Measurements from ENCODE around the gene ELOVL6. TPM values are rescaled to one million over a fixed set of nuclear protein-coding genes. Genes with fewer than 3 reads are reported as not detected.
"Not testable (repeated sequence)": the region's sequence is repeated elsewhere in the genome, so short reads cannot be mapped to it uniquely, and the experiment has no call there.

ELOVL6 gene
- total and polyA plus RNA-seq, 10 of the 15 experiments (the other 5 are each of a cell fraction or from before 2014, with no cell fraction given), result 3.9 to 33.5 (median 8.1) TPM

- TF ChIP-seq ZBED1 (IDR thresholded peaks at IDR 0.05; ENCODE audit: borderline replicate concordance), result peak; percentile 66; the same call in 1 of the 2 replicates
- TF ChIP-seq POLR2A (IDR thresholded peaks at IDR 0.05; ENCODE audit: low read depth, low read length), result peak; percentile 89
- TF ChIP-seq BHLHE40 (IDR thresholded peaks at IDR 0.05; ENCODE audit: borderline replicate concordance in 1 of 2, low read depth in 2 of 2, low read length in 1 of 2), result no peak; a peak in 1 of 4 replicates
- peak; percentile 42; the same call in 1 of the 2 replicates for TF ChIP-seq TCF3 (IDR thresholded peaks at IDR 0.05; ENCODE audit: borderline replicate concordance, insufficient read depth, low read depth, low read length)
- peak; percentile 95 for TF ChIP-seq ATF7 (IDR thresholded peaks at IDR 0.05; ENCODE audit: low read depth)
- peak; percentile 78 for TF ChIP-seq CREB1 (IDR thresholded peaks at IDR 0.05; ENCODE audit: low read depth)
- peak; percentile 16; the same call in 1 of the 2 replicates for TF ChIP-seq USF2 (IDR thresholded peaks at IDR 0.05; ENCODE audit: borderline replicate concordance, low read depth, low read length)
- peak; percentile 75; the same call in 1 of the 2 replicates for TF ChIP-seq POLR2AphosphoS2 (IDR thresholded peaks at IDR 0.05; ENCODE audit: low read depth, low read length)
- TF ChIP-seq NFYB (IDR thresholded peaks at IDR 0.05; ENCODE audit: insufficient read depth, low read depth, low read length), result peak; percentile 94
Measured at GRCh38 chr4:110193822-110194761, 4.3 kb downstream of the ELOVL6 start (continued).

- intact Hi-C loops (cut with micrococcal nuclease; ENCODE audit: unreplicated experiment) (loop anchor here (10.0 kb wide), 3 partner anchors 378 to 758 kb away; partner anchors contain the start of genes GAR1, MCUB and SEC24B), in situ Hi-C loops (cut with MboI) (loop anchor here (25.0 kb wide), 1 partner anchor 756 kb away; the partner anchor contains the start of gene SEC24B)
- not testable (repeated sequence) for FAIRE-seq; ATAC-seq; BruUV-seq (replicated peaks); H4K20me1 ChIP-seq (ENCODE audit: control insufficient read depth, insufficient read depth); H3K4me3 ChIP-seq; DNase-seq (ENCODE audit: low read depth, low spot score); H3K9me3 ChIP-seq (replicated peaks; ENCODE audit: control insufficient read depth, insufficient read depth, low read length); H3K36me3 ChIP-seq (ENCODE audit: control insufficient read depth in 2 of 2, insufficient read depth in 2 of 2, low read length in 1 of 2); H3K27me3 ChIP-seq (replicated peaks in 1 of 2; ENCODE audit: control insufficient read depth in 2 of 2, insufficient read depth in 2 of 2, low read length in 1 of 2); H3K9ac ChIP-seq (ENCODE audit: control insufficient read depth, insufficient read depth, low read length)
- peaks cover 18% of the 10 kb centered on the region for H3K4me1 ChIP-seq (ENCODE audit: control insufficient read depth, insufficient read depth, low read length)
- H3K4me2 ChIP-seq (ENCODE audit: control insufficient read depth, insufficient read depth), result peak overlapping the region; percentile 62; the same call in 1 of the 2 replicates
- H2AFZ ChIP-seq (ENCODE audit: control insufficient read depth, low read depth, low read length), result peak overlapping the region; percentile 22; the same call in 1 of the 2 replicates
- ChIA-PET POLR2A (interaction anchor here (0.6 to 3.1 kb wide), 6 partner anchors 9 to 142 kb away, joined by 3 to 17 read pairs (median 5); no protein-coding TSS in a partner anchor), SMC1A (ENCODE audit: uncharacterized antibody, unreplicated experiment) (interaction anchor here (0.7 to 5.5 kb wide), 11 partner anchors 9 to 143 kb away, joined by 3 to 36 read pairs (median 4); no protein-coding TSS in a partner anchor), RAD21 (ENCODE audit: unreplicated experiment) (interaction anchor here (0.8 to 3.1 kb wide), 10 partner anchors 8 to 291 kb away, joined by 3 to 10 read pairs (median 4); no protein-coding TSS in a partner anchor), CTCF (interaction anchor here (1.0 to 2.0 kb wide), 4 partner anchors 9 to 144 kb away, joined by 3 to 9 read pairs (median 6); no protein-coding TSS in a partner anchor)
- WGBS (ENCODE audit: insufficient coverage, insufficient replicate concordance, low lambda C conversion rate, missing lambda C conversion rate), result 97% methylated on average over 7 of the region's 7 CpGs
- 0 out of 2 replicates have a peak overlapping the region, but pooled peaks have one; percentile 75 for H3K27ac ChIP-seq (ENCODE audit: control insufficient read depth, insufficient read depth)
- H3K79me2 ChIP-seq (ENCODE audit: control insufficient read depth, insufficient read depth, low read length), result peaks cover 34% of the 10 kb centered on the region
- TF ChIP-seq DPF2 (IDR thresholded peaks at IDR 0.05) (peak; percentile 56; the same call in 1 of the 2 replicates), MLLT1 (IDR thresholded peaks at IDR 0.05) (0 out of 2 replicates have a peak, but pooled peaks have one; percentile 24), NR2F1 (conservative IDR thresholded peaks at IDR 0.05) (peak; percentile 93), ZBTB40 (IDR thresholded peaks at IDR 0.05; ENCODE audit: borderline replicate concordance) (peak; percentile 21; the same call in 1 of the 2 replicates)
Measured at GRCh38 chr4:110193287-110193686, 5.1 kb downstream of the ELOVL6 start.
